HG03064 (cell line): Measurements from ENCODE around the gene PAGE2.
"Not testable (repeated sequence)": the region's sequence is repeated elsewhere in the genome, so short reads cannot be mapped to it uniquely, and the experiment has no call there.

Source experiments
- ATAC-seq: cut with Tn5 transposase; IDR thresholded peaks from one replicate; pipeline ENCODE4 v1.9.1; 2021; ENCODE audit warnings: low read depth; ENCODE audit not compliant: unreplicated experiment

Gene PAGE2

DNA sequence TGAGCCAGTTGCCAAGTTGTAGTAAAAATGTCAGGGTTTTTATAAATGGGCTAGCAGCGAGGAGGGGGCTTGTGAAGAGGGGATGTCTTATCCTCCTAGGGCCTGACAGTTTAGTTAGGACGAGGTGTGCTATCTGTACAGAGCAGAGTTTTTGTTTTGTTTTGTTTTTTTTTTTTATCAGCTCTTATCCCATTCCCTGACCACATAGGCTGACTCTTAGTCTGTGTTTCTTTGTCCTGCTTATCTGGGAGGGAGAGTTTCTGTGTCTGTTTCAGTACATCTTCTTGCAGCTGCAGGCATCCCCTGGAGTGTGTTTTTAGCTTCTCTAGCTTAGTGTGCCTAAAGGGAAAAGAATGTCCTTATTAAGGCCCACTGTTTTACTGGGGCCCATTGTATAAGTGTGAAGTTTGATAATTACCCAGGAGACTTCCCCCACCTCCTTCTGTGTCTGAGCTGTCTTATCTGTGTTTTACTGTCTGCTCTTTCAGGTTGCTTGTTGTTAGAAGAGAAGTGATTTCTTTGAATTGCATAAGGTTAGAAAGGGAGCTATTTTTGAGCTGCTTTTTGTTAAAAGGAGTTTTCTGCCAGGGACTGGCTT, 32.0 kb downstream of the PAGE2 start:
- ATAC-seq = no peak

DNA sequence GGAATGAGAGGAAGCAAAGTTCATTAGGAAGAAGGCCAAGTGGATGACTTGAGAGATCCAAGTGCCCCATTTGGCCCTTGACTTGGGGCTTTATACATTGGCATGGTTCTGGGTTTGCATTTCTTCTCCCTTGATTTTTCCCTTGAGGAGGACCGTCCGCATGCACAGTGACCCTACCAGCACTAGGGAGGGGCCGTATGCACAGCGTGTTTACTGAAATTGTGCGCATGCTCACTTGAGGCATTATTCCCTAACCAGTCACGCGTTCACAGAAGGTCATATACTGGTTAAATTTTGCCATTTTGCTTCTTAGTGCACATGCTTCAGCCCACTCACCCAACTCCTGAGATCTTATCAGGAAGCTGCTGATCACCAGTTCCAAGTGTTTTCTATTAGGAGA, 35.1 kb downstream of the PAGE2 start:
- ATAC-seq = no peak

DNA sequence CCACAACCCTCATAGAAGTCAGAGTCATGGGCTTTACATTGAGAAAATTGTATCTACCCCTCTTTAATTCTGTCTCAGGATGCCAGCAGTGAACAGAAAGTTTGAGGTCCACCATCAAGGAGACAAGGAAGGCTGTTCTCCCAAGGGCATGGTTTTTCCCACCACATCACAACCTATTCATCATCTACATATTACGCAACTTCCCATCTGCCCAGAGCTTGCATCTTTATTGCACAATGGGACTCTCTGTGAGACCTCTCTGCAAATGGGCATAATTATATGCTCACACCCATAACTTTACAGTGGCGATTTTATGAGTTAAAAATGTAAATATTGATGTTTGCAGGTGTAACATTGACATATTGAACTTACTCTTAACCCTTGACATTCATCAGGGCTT, 38.9 kb downstream of the PAGE2 start:
- ATAC-seq = no peak

DNA sequence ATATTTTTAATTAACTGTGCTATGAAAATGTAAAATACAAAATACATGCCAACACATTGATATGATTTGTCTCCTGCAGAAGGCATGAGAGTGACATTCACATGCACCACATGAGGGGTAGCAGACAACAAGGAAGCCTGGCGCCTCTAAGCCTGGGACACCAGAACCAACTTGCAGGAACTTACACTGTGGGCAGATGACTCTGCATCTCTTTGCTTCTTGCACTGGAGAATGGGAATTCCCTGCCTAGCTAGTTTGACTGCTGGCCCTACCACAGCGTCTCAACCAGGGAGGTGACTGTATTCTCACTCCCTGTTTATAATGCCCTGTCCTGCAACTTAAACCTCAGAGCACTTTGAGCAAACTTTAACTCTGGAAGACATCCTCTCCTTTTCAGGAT, 40.5 kb downstream of the PAGE2 start:
- no peak for ATAC-seq

DNA sequence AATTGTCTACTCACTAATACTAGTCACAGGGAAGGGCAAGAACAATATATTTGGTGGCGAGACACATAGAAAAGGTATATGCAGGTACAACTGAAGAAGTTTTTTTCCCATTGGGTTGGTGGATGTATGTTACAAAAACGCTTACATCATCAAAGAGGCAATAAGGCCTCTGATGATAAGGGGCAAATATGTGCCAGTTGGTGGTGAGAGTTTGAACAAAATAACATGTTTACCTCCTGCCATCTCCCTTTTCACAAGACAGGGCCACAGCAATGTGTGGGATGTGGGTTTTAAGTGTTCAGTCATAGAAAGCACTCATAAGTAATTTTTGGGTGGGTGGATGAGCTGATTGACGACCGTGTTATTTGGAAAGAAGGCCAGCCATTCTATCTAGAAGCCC, 41.7 kb downstream of the PAGE2 start:
- no peak for ATAC-seq

DNA sequence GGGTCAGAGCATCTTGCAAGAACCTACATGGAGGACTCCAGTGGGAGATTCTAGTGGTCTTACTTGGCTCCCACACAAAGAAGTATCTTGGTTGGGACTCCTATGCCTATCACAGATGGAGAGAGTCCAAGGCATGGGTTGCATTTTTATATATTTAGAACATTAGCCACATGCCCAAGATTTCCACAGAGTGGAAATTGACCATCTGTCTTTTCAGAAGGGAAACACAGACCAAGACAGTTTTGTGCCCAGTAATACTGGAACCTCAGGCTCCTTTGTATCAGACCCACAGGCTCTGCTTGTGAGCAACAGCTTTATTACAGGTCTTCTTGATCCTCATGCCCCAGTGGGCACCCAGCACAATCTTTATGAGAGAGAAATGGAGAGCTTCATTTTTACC, 43.6 kb downstream of the PAGE2 start:
- ATAC-seq = no peak

DNA sequence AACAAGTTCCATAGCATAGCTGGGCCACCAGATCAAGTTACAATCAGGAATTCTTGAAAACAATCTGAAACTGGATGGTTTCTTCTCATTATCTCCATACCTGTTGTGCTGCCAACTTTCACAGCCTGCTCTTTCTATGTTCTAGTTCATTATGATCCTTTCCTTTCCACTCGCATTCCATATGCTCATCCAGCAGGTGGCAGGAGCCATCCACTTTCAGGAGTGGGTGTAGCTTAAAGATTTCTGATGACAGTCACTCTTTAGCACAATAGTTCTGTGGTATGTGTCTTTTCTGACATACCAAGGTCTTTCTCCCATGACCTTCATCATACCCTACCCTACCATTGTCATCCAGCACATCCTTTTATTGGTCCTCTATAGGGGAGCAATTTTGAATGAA, 46.4 kb downstream of the PAGE2 start:
- no peak for ATAC-seq

DNA sequence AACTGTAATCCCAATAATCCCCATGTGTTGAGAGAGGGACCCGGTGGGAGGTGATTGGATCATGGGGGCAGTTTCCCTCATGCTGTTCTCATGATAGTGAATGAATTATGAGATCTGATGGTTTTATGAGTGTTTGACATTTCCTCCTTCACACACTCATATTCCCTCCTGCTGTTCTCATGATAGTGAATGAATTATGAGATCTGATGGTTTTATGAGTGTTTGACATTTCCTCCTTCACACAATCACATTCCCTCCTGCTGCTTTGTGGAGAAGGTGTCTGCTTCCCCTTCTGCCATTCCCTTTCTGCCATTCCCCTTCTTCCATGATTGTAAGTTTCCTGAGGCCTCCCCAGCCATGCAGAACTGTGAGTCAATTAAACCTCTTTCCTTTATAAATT, 52.0 kb downstream of the PAGE2 start:
- not testable (repeated sequence) for ATAC-seq
